Ovary (tissue), 9 donors: ENCODE measurements around the gene RFX4. TPM values are rescaled to one million over a fixed set of nuclear protein-coding genes. Genes with fewer than 3 reads are reported as not detected.

Experiments used
- DNase-seq, 5 donors: peaks; one replicate each; pipeline ENCODE4 v3.0.0-alpha.2; 2019 to 2020
- H3K27ac ChIP-seq, 2 donors: fragments of 200-600 bp; one replicate each; pipeline versions ENCODE4 v1.5.1 to v1.8.0; 2019 to 2022
- H3K27me3 ChIP-seq: fragments of 200-600 bp; one replicate; pipeline ENCODE4 v1.8.0; 2022
- H3K36me3 ChIP-seq: fragments of 200-600 bp; sonication (generic); one replicate; pipeline ENCODE4 v1.5.1; 2019
- H3K4me1 ChIP-seq: one replicate; pipeline ENCODE4 v1.8.1; 2013; ENCODE audit warnings: mild to moderate bottlenecking, moderate library complexity; ENCODE audit not compliant: insufficient read depth
- H3K4me3 ChIP-seq: fragments of 200-600 bp; sonication (generic); one replicate; pipeline ENCODE4 v1.5.1; 2017
- H3K9me3 ChIP-seq, 2 donors: fragments of 200-600 bp in 1 of 2; sonication (generic) in 1 of 2; one replicate each; pipeline versions ENCODE4 v1.5.1 to v1.8.1; 2013 to 2019; ENCODE audit warnings: mild to moderate bottlenecking in 1 of 2, moderate library complexity in 1 of 2
- CTCF ChIP-seq, 3 donors: fragments of 450-650 bp in 2 of 3; fragments of 200-600 bp in 1 of 3; IDR thresholded peaks; one replicate each; pipeline versions ENCODE4 v1.5.1 to v1.8.0; 2016 to 2022; ENCODE audit warnings: antibody characterized with exemption in 3 of 3, mild to moderate bottlenecking in 1 of 3
- EP300 ChIP-seq: sonication (generic); formaldehyde crosslinking; IDR thresholded peaks from one replicate; pipeline ENCODE4 v1.6.1; 2017; ENCODE audit warnings: antibody characterized with exemption
- POLR2A ChIP-seq: fragments of 450-650 bp; IDR thresholded peaks from one replicate; pipeline ENCODE4 v1.6.1; 2017; ENCODE audit warnings: antibody characterized with exemption, mild to moderate bottlenecking, moderate library complexity
- WGBS, 3 donors: extraction: QIAGEN DNeasy Blood & Tissue Kit in 1 of 3; methylation state at CpG; one replicate each; pipeline versions ENCODE4 v1.1.5 to v1.1.7; 2013 to 2017; 5-methylcytosine and 5-hydroxymethylcytosine counted together
- intact Hi-C, 4 donors: fragments of 100-400 bp; cut with DNase I; formaldehyde crosslinking; loops; one replicate each; pipeline versions ENCODE4 v1.11.0 to v1.15.1; 2022 to 2023
- polyA plus RNA-seq, 2 donors: library from polyadenylated mRNA; stranded (reverse); fragments of 200-250 nt in 1 of 2; fragments of 350-450 nt in 1 of 2; fragmentation: Illumina TruSeq in 1 of 2; extraction: RNeasy Lipid Tissue Mini Kit (QIAGEN cat#74804) in 1 of 2; gene quantifications; one replicate each; pipeline ENCODE4 v1.2.3, GENCODE V29; 2013 to 2014
- total RNA-seq, 7 donors: library from RNA; depleted of rRNA in 2 of 7; stranded (reverse); fragments of >200 nt in 2 of 7; fragmentation: NEBNext Ultra II Directional in 3 of 7; extraction: Animal tissue kit (Norgen Biotek cat#: 25700) in 3 of 7; gene quantifications; one replicate each; pipeline versions ENCODE4 v1.1.0 to v1.2.4, GENCODE V29; 2016 to 2023
- donor health status: DM: no; HTN: no; CAD: no; lungs with moderate emphysema.
- donor health status: DM: no; HTN: no; CAD: no.
- donor health status: Bipolar disorder and iron deficiency.
- donor health status: DM: yes; HTN: yes; CAD: no.
- donor health status: DM: no; HTN: no; CAD: no.
- donor health status: DM: yes; HTN: yes; CAD: no.

RFX4 gene
- total and polyA plus RNA-seq, 9 donors = 0.30 TPM; not detected in 8

GRCh38 chr12:106774005-106774807, 191.4 kb downstream of the RFX4 start, which contains the start of gene RIC8B:
TSS of gene RIC8B (plus strand) at chr12:106774682. CDS start at chr12:106774746, 64 bp downstream.
- Histone ChIP-seq H3K27me3 (no peaks in the 10 kb centered on the region), H3K27ac (peak within 1 kb of the TSS; percentile 91 to 97), H3K36me3 (no peaks in the 10 kb centered on the region), H3K4me3 (peak within 1 kb of the TSS; percentile 97), H3K4me1 (peaks cover 7% of the 10 kb centered on the region), H3K9me3 (no peaks in the 10 kb centered on the region)
- intact Hi-C loops = no loop called here
- 0% methylated on average over 64 to 66 of the region's 66 CpGs for WGBS, 3 donors
- peak; percentile 96 to 98 (median 97) for DNase-seq
- no peak for TF ChIP-seq CTCF (IDR thresholded peaks at IDR 0.05)
- peak; percentile 15 for TF ChIP-seq EP300
- TF ChIP-seq POLR2A = peak; percentile 86

- Histone ChIP-seq H3K4me1 (peaks cover 7% of the 10 kb centered on the region), H3K27me3 (no peaks in the 10 kb centered on the region), H3K4me3 (peak overlapping the region; percentile 97), H3K36me3 (no peaks in the 10 kb centered on the region), H3K27ac (peak overlapping the region; percentile 91 to 97), H3K9me3 (no peaks in the 10 kb centered on the region)
- DNase-seq = no peak
- TF ChIP-seq POLR2A = no peak
- intact Hi-C loops = no loop called here
- WGBS, 3 donors = 4 to 6% (median 5%) methylated on average over 29 of the region's 29 CpGs
Observed at GRCh38 chr12:106774808-106775524, 192.2 kb downstream of the RFX4 start.

GRCh38 chr12:106776897-106777296, 194.1 kb downstream of the RFX4 start:
- no peaks in the 10 kb centered on the region for H3K9me3 ChIP-seq

GRCh38 chr12:106780010-106780631, 197.3 kb downstream of the RFX4 start:
- H3K9me3 ChIP-seq = no peaks in the 10 kb centered on the region
- H3K27ac ChIP-seq = no peak overlapping the region
- WGBS, 3 donors = 54 to 66% (median 63%) methylated on average over 3 of the region's 3 CpGs
- intact Hi-C loops = no loop called here
- H3K27me3 ChIP-seq = no peaks in the 10 kb centered on the region
- TF ChIP-seq EP300 (no peak), POLR2A (no peak), CTCF (IDR thresholded peaks at IDR 0.05) (no peak)
- peaks cover 6% of the 10 kb centered on the region for H3K4me1 ChIP-seq
- no peak for DNase-seq
- H3K36me3 ChIP-seq = no peaks in the 10 kb centered on the region
- no peak overlapping the region for H3K4me3 ChIP-seq

More at GRCh38 chr12:106776897-106777296, 194.1 kb downstream of the RFX4 start:
- intact Hi-C loops = no loop called here
- no peak for DNase-seq
- 92 to 98% (median 94%) methylated on average over 5 of the region's 5 CpGs for WGBS, 3 donors
- no peaks in the 10 kb centered on the region for H3K36me3 ChIP-seq
- no peaks in the 10 kb centered on the region for H3K27me3 ChIP-seq
- H3K27ac ChIP-seq = no peak overlapping the region
- H3K4me3 ChIP-seq = no peak overlapping the region
- H3K4me1 ChIP-seq = peaks cover 7% of the 10 kb centered on the region
- no peak for TF ChIP-seq CTCF (IDR thresholded peaks at IDR 0.05)
- no peak for TF ChIP-seq POLR2A
- TF ChIP-seq EP300 = no peak
